HepG2 (cell line): ENCODE measurements around the gene SEZ6L. TPM values are rescaled to one million over a fixed set of nuclear protein-coding genes. Genes with fewer than 3 reads are reported as not detected.

Source experiments
- ATAC-seq: fragments of 200-7000 bp; cut with Tn5 transposase; 3 replicates; pipeline ENCODE4 v1.9.1; 2020; ENCODE audit warnings: mild to moderate bottlenecking, moderate library complexity
- BruUV-seq: library from RNA; stranded (reverse); fragments of 400-500 nt; replicated peaks from 2 replicates; lab custom pipeline; 2021; lab: Mats Ljungman, UMichigan
- CTCF ChIA-PET: fragments of 300-600 bp; formaldehyde crosslinking; extraction: SDS; loops from one replicate; lab custom pipeline; 2021; ENCODE audit warnings: low total read pairs, inconsistent platforms, low intra/inter-chr PET ratio; lab: Yijun Ruan, JAX
- POLR2A ChIA-PET: fragments of 350-600 bp; sonication (Branson Sonifier 250); formaldehyde crosslinking; loops from one replicate; lab custom pipeline; 2020; ENCODE audit warnings: antibody characterized with exemption, inconsistent platforms; lab: Yijun Ruan, JAX
- DNase-seq: peaks from one replicate; pipeline ENCODE4 v3.0.0-alpha.2; 2015; ENCODE audit warnings: low spot score
- FAIRE-seq: peaks from 3 replicates; lab custom pipeline; 2011; peaks lifted over from hg19 to GRCh38; lab: Jason Lieb, UNC
- H2AFZ ChIP-seq: one replicate; pipeline ENCODE4 v1.6.1; 2011; ENCODE audit warnings: low read length, inconsistent platforms
- H3K27ac ChIP-seq: fragments of 300-600 bp; 3 replicates; pipeline ENCODE4 v1.8.0; 2011; ENCODE audit warnings: mixed run types, mild to moderate bottlenecking, mixed read lengths, low read length, inconsistent platforms; ENCODE audit not compliant: insufficient read depth; ENCODE audit errors: extremely low read length
- H3K27me3 ChIP-seq, 2 experiments: fragments of 200-600 bp in 1 of 2; 2 replicates in 1 of 2; 3 replicates in 1 of 2; pipeline versions ENCODE4 v1.6.0 to v1.8.0; 2011; ENCODE audit warnings: low read length in 2 of 2, mild to moderate bottlenecking in 2 of 2, moderate library complexity in 2 of 2, inconsistent platforms in 1 of 2; ENCODE audit not compliant: insufficient read depth in 2 of 2, control insufficient read depth in 1 of 2
- H3K36me3 ChIP-seq, 2 experiments: fragments of 200-600 bp in 1 of 2; replicated peaks in 1 of 2; 2 replicates in 1 of 2; 3 replicates in 1 of 2; pipeline versions ENCODE4 v1.5.1 to v1.8.0; 2011; ENCODE audit warnings: low read length in 2 of 2, inconsistent platforms in 1 of 2; ENCODE audit not compliant: insufficient read depth in 2 of 2, control insufficient read depth in 1 of 2
- H3K4me1 ChIP-seq: 2 replicates; pipeline ENCODE4 v1.5.1; 2012; ENCODE audit warnings: low read length, inconsistent platforms; ENCODE audit not compliant: insufficient read depth
- H3K4me2 ChIP-seq: 2 replicates; pipeline ENCODE4 v1.6.0; 2011; ENCODE audit warnings: low read depth, low read length, inconsistent platforms
- H3K4me3 ChIP-seq, 3 experiments: fragments of 200-600 bp in 1 of 3; sonication (generic), shearing (Covaris generic) in 1 of 3; replicated peaks in 1 of 3; 2 replicates each; pipeline ENCODE4 v1.5.1; 2011 to 2016; ENCODE audit warnings: low read length in 3 of 3, inconsistent platforms in 2 of 3, low read depth in 2 of 3, mild to moderate bottlenecking in 2 of 3, control low read depth in 1 of 3, mixed read lengths in 1 of 3; ENCODE audit not compliant: insufficient read depth in 1 of 3
- H3K79me2 ChIP-seq: one replicate; pipeline ENCODE4 v1.6.1; 2011; ENCODE audit warnings: low read length, inconsistent platforms; ENCODE audit not compliant: insufficient read depth
- H3K9ac ChIP-seq: 2 replicates; pipeline ENCODE4 v1.6.0; 2011; ENCODE audit warnings: mild to moderate bottlenecking, low read depth, low read length, inconsistent platforms; ENCODE audit not compliant: insufficient read depth
- H3K9me3 ChIP-seq: 2 replicates; pipeline ENCODE4 v1.5.1; 2012; ENCODE audit warnings: mild to moderate bottlenecking, low read length
- H4K20me1 ChIP-seq: 2 replicates; pipeline ENCODE4 v1.6.0; 2011; ENCODE audit warnings: inconsistent platforms, mild to moderate bottlenecking, low read length, moderate library complexity; ENCODE audit not compliant: insufficient read depth
- CBX2 ChIP-seq, 2 experiments: fragments of 200-600 bp in 1 of 2; sonication (generic); formaldehyde crosslinking in 1 of 2; IDR thresholded peaks; 2 replicates each; pipeline versions ENCODE4 v1.7.0 to v1.8.1; 2018 to 2022; ENCODE audit warnings: low read depth in 2 of 2, low read length in 1 of 2, mild to moderate bottlenecking in 1 of 2, missing genetic modification reagents in 1 of 2
- IKZF1 ChIP-seq: fragments of 450-650 bp; IDR thresholded peaks from 2 replicates; pipeline ENCODE4 v1.7.1; 2016
- MXI1 ChIP-seq: IDR thresholded peaks from 3 replicates; pipeline ENCODE4 v1.6.1; 2012; ENCODE audit warnings: low read depth, low read length, inconsistent platforms, borderline replicate concordance
- TMF1 ChIP-seq: sonication (generic); formaldehyde crosslinking; IDR thresholded peaks from 2 replicates; pipeline ENCODE4 v1.8.1; 2022; ENCODE audit warnings: low read depth, missing genetic modification reagents
- ZFP82 ChIP-seq: sonication (generic); formaldehyde crosslinking; IDR thresholded peaks from 2 replicates; pipeline ENCODE4 v1.5.1; 2020; ENCODE audit warnings: mild to moderate bottlenecking, missing genetic modification reagents, borderline replicate concordance
- ZNF333 ChIP-seq: sonication (generic); formaldehyde crosslinking; IDR thresholded peaks from 2 replicates; pipeline ENCODE4 v1.4.0; 2020; ENCODE audit warnings: mild to moderate bottlenecking, missing genetic modification reagents, borderline replicate concordance
- WGBS: methylation state at CpG from one replicate; pipeline ENCODE4 v1.1.6; 2017; ENCODE audit warnings: low lambda C conversion rate; 5-methylcytosine and 5-hydroxymethylcytosine counted together
- in situ Hi-C: cut with HindIII; loops from 2 replicates; pipeline ENCODE4 v1.10.0; 2017; ENCODE audit warnings: low pct_unique_long_range_greater_than_20kb; ENCODE audit not compliant: extremely low pct_ligation_motif_present
- intact Hi-C: fragments of 100-400 bp; cut with micrococcal nuclease; formaldehyde crosslinking; loops from one replicate; pipeline ENCODE4 v1.10.0; 2022; ENCODE audit not compliant: unreplicated experiment
- polyA plus RNA-seq, 8 experiments: library from polyadenylated mRNA; depleted of rRNA in 3 of 8; stranded (reverse) in 7 of 8; unstranded in 1 of 8; fragments of >200 nt; fragmentation: Illumina TruSeq in 4 of 8; extraction: Trizol in 4 of 8; gene quantifications; 2 replicates each; pipeline versions ENCODE4 v1.2.1 to v1.2.3, GENCODE V29; 2011 to 2016; ENCODE audit warnings: low read depth in 4 of 8, missing spikeins in 1 of 8, mixed read lengths in 1 of 8; ENCODE audit not compliant: insufficient read depth in 1 of 8
- total RNA-seq, 5 experiments: library from RNA; depleted of rRNA; stranded (reverse); fragments of >200 nt; fragmentation: Illumina TruSeq; extraction: Trizol; gene quantifications; 2 replicates each; pipeline ENCODE4 v1.2.3, GENCODE V29; 2016; ENCODE audit warnings: low read depth in 1 of 5
- TF ChIP-seq, protein P1 (sequence below): sonication (generic); formaldehyde crosslinking; IDR thresholded peaks from 2 replicates; pipeline ENCODE4 v1.8.1; 2022; ENCODE audit warnings: mild to moderate bottlenecking, missing genetic modification reagents
- TF ChIP-seq, protein P2 (sequence below), 2 experiments: fragments of 450-650 bp in 1 of 2; sonication (generic) in 1 of 2; formaldehyde crosslinking in 1 of 2; IDR thresholded peaks; 2 replicates each; pipeline versions ENCODE4 v1.6.1 to v1.8.0; 2016 to 2022; ENCODE audit warnings: antibody characterized with exemption in 1 of 2, mild to moderate bottlenecking in 1 of 2, missing genetic modification reagents in 1 of 2

The SEZ6L gene
- total and polyA plus RNA-seq, 2 of the 13 experiments (the other 11 are each of a cell fraction or from before 2014, with no cell fraction given), result not detected

- H3K36me3 ChIP-seq, result no peaks in the 10 kb centered on the region
- H3K27me3 ChIP-seq, result peaks cover 0 to 2% of the 10 kb centered on the region in 2 experiments; a peak in 1 of 5 replicates
- no peak overlapping the region for H3K27ac ChIP-seq
- no peaks in the 10 kb centered on the region for H3K79me2 ChIP-seq
- H3K4me1 ChIP-seq, result no peaks in the 10 kb centered on the region
- no peaks in the 10 kb centered on the region for H3K9me3 ChIP-seq
- H3K4me3 ChIP-seq, result no peak overlapping the region
- CTCF ChIA-PET, result no interaction called here
- H2AFZ ChIP-seq, result no peak overlapping the region
- H3K9ac ChIP-seq, result no peak overlapping the region
- intact Hi-C loops, result no loop called here
- POLR2A ChIA-PET, result no interaction called here
- TF ChIP-seq, protein P1, sequence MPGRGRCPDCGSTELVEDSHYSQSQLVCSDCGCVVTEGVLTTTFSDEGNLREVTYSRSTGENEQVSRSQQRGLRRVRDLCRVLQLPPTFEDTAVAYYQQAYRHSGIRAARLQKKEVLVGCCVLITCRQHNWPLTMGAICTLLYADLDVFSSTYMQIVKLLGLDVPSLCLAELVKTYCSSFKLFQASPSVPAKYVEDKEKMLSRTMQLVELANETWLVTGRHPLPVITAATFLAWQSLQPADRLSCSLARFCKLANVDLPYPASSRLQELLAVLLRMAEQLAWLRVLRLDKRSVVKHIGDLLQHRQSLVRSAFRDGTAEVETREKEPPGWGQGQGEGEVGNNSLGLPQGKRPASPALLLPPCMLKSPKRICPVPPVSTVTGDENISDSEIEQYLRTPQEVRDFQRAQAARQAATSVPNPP (CRISPR knock-in tag), result no peak
- no peak for TF ChIP-seq MXI1
- BruUV-seq, result no TSS peak
- FAIRE-seq, result no peak
- no peak for ATAC-seq
- H3K4me2 ChIP-seq, result no peak overlapping the region
- in situ Hi-C loops, result no loop called here
- H4K20me1 ChIP-seq, result no peaks in the 10 kb centered on the region
- DNase-seq, result no peak
- 0% methylated on average over 1 of the region's 1 CpG for WGBS
Observed at GRCh38 chr22:26267856-26268255, 98.6 kb downstream of the SEZ6L start.

GRCh38 chr22:26269572-26269971 lies 100.3 kb downstream of the SEZ6L start:
- CTCF ChIA-PET, result no interaction called here
- Histone ChIP-seq H3K9me3 (no peaks in the 10 kb centered on the region), H3K4me3 (no peak overlapping the region), H3K36me3 (no peaks in the 10 kb centered on the region), H4K20me1 (no peaks in the 10 kb centered on the region), H3K9ac (no peak overlapping the region), H3K27ac (no peak overlapping the region), H3K4me1 (no peaks in the 10 kb centered on the region), H3K4me2 (no peak overlapping the region), H3K27me3 (peaks cover 0 to 2% of the 10 kb centered on the region in 2 experiments; a peak in 1 of 5 replicates), H3K79me2 (no peaks in the 10 kb centered on the region), H2AFZ (no peak overlapping the region)
- no peak for ATAC-seq
- BruUV-seq, result no TSS peak
- in situ Hi-C loops, result no loop called here
- intact Hi-C loops, result no loop called here
- POLR2A ChIA-PET, result no interaction called here
- no peak for DNase-seq
- no peak for FAIRE-seq
- WGBS, result 1% methylated on average over 7 of the region's 7 CpGs
- no peak for TF ChIP-seq CBX2 (IDR thresholded peaks at IDR 0.05; ENCODE audit: low read depth, low read length)
- TF ChIP-seq CBX2 (CRISPR knock-in tag; IDR thresholded peaks at IDR 0.05; ENCODE audit: low read depth), result no peak
- TF ChIP-seq ZNF333 (CRISPR knock-in tag), result no peak
- TF ChIP-seq IKZF1, result no peak
- TF ChIP-seq TMF1 (CRISPR knock-in tag), result no peak
- no peak for TF ChIP-seq ZFP82 (CRISPR knock-in tag)
- TF ChIP-seq, protein P2, sequence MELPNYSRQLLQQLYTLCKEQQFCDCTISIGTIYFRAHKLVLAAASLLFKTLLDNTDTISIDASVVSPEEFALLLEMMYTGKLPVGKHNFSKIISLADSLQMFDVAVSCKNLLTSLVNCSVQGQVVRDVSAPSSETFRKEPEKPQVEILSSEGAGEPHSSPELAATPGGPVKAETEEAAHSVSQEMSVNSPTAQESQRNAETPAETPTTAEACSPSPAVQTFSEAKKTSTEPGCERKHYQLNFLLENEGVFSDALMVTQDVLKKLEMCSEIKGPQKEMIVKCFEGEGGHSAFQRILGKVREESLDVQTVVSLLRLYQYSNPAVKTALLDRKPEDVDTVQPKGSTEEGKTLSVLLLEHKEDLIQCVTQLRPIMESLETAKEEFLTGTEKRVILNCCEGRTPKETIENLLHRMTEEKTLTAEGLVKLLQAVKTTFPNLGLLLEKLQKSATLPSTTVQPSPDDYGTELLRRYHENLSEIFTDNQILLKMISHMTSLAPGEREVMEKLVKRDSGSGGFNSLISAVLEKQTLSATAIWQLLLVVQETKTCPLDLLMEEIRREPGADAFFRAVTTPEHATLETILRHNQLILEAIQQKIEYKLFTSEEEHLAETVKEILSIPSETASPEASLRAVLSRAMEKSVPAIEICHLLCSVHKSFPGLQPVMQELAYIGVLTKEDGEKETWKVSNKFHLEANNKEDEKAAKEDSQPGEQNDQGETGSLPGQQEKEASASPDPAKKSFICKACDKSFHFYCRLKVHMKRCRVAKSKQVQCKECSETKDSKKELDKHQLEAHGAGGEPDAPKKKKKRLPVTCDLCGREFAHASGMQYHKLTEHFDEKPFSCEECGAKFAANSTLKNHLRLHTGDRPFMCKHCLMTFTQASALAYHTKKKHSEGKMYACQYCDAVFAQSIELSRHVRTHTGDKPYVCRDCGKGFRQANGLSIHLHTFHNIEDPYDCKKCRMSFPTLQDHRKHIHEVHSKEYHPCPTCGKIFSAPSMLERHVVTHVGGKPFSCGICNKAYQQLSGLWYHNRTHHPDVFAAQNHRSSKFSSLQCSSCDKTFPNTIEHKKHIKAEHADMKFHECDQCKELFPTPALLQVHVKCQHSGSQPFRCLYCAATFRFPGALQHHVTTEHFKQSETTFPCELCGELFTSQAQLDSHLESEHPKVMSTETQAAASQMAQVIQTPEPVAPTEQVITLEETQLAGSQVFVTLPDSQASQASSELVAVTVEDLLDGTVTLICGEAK (IDR thresholded peaks at IDR 0.05), result no peak
- TF ChIP-seq, protein P2 (CRISPR knock-in tag; IDR thresholded peaks at IDR 0.05), result no peak
